ENCODE measurements around the gene GPC5.
"Not testable (repeated sequence)": the region's sequence is repeated elsewhere in the genome, so short reads cannot be mapped to it uniquely, and the experiment has no call there.

GPC5 gene

DNA sequence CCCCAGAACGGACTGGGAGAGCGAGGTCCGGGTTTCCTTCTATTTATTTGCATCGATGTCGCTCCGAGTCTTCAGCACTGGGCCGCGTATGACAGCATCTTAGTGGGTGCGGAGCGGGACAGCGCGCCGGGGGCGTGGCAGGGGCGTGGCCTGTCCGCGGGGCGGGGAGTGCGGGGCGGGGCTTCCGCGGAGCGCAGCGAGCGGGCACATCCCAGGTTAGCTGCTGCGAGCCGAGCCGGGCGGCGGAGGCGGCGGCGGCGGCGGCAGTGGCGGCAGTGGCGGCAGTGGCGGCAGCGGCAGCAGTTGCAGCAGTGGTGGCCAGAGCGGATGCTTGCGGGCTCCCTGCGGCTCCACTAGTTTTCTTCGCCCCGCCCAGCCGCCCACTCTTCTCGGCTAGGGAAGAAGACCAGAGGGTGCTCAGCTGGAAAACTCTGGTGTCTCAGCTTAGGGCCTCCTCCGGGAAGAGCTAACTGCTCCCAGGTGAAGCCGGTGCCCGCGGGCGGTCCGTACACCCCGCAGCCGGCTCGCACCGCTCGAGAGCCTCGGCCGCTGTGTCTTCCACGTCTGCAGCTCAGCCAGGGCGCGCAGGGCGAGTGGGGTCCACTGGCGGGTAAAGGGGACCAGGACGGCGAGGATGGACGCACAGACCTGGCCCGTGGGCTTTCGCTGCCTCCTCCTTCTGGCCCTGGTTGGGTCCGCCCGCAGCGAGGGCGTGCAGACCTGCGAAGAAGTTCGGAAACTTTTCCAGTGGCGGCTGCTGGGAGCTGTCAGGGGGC lies at the start of gene GPC5:
Gene GPC5, plus strand, starts transcription at position 209 of the 776 bp plus-strand sequence.
- Mint-ChIP-seq H3K4me1 (ENCODE audit: low read depth) (peaks cover 5% of the 10 kb centered on the region), H3K36me3 (ENCODE audit: low read depth) (peaks cover 2% of the 10 kb centered on the region), H3K4me3 (peak within 1 kb of the TSS; percentile 68), H3K27me3 (ENCODE audit: low read depth) (peaks cover 77% of the 10 kb centered on the region), H3K9me3 (no peaks in the 10 kb centered on the region), H3K27ac (no peak within 1 kb of the TSS)

DNA sequence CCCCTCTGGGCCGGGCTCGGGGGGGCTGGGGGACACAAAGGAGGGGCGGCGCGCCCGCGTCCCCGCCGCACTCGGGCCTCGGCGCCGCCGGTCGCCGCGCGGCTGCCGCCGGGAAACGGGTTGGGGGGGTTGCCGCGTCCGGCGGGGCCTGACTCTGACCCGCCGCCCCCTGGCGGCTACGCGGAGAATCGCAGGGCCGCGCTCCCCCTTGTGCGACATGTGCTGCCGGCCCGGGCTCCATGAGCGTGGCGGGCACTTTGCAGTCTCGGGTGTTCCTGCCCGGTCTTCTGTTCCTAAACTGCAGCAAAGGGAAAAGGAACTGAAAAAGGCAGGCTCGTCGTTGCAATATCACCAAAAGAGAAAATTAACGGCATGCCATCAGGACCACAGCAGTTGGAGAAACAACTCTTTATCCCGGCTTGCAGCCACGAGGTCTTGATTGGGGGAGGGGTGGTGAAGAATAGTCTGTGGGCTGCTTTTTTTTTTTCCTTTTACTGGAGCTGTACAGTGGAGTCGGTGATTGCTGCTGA lies 49.5 kb upstream of the GPC5 start:
- Mint-ChIP-seq H3K27ac (peak overlapping the region; percentile 90), H3K4me1 (ENCODE audit: low read depth) (peaks cover 54% of the 10 kb centered on the region)

DNA sequence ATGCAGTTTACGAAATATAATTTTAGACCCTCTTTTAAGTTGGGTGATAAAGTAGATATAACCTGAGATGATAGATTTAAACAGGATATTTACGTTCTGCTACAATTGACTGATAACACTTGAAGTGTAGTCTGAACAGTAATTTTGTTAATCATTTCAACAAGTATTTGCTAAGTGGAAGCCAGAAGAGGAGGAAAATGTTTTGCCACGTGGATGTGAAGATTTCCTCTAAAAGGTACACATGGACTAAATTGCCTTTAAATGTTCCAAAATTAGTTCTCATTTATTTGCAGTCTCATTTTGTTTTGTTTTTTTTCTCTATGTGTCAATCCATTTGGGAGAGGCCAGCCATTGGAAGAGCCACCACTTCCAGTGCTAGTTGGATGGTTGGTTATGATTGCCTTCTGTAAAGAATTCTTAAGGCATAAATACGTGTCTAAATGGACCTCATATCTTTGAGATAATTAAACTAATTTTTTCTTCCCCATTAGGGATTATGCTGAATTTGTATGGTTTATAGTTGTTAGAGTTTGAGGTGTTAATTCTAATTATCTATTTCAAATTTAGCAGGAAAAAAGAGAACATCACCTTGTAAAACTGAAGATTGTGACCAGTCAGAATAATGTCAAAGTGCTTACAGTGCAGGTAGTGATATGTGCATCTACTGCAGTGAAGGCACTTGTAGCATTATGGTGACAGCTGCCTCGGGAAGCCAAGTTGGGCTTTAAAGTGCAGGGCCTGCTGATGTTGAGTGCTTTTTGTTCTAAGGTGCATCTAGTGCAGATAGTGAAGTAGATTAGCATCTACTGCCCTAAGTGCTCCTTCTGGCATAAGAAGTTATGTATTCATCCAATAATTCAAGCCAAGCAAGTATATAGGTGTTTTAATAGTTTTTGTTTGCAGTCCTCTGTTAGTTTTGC lies 48.2 kb upstream of the GPC5 start:
- Mint-ChIP-seq H3K36me3 (ENCODE audit: low read depth) (peaks cover 44% of the 10 kb centered on the region), H3K27ac (peak overlapping the region; percentile 9), H3K4me1 (ENCODE audit: low read depth) (peaks cover 58% of the 10 kb centered on the region), H3K9me3 (no peaks in the 10 kb centered on the region), H3K27me3 (ENCODE audit: low read depth) (no peaks in the 10 kb centered on the region), H3K4me3 (peak overlapping the region; percentile 85)

More for the DNA sequence above, 49.5 kb upstream of the GPC5 start:
- Mint-ChIP-seq H3K27me3 (ENCODE audit: low read depth) (no peaks in the 10 kb centered on the region), H3K36me3 (ENCODE audit: low read depth) (peaks cover 37% of the 10 kb centered on the region), H3K4me3 (peak overlapping the region; percentile 85), H3K9me3 (no peaks in the 10 kb centered on the region)

DNA sequence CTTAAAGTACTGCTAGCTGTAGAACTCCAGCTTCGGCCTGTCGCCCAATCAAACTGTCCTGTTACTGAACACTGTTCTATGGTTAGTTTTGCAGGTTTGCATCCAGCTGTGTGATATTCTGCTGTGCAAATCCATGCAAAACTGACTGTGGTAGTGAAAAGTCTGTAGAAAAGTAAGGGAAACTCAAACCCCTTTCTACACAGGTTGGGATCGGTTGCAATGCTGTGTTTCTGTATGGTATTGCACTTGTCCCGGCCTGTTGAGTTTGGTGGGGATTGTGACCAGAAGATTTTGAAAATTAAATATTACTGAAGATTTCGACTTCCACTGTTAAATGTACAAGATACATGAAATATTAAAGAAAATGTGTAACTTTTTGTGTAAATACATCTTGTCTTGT lies 47.3 kb upstream of the GPC5 start:
- Mint-ChIP-seq H3K4me3 (peak overlapping the region; percentile 85), H3K36me3 (ENCODE audit: low read depth) (peaks cover 53% of the 10 kb centered on the region), H3K4me1 (ENCODE audit: low read depth) (peaks cover 57% of the 10 kb centered on the region), H3K27me3 (ENCODE audit: low read depth) (no peaks in the 10 kb centered on the region), H3K27ac (no peak overlapping the region), H3K9me3 (no peaks in the 10 kb centered on the region)

DNA sequence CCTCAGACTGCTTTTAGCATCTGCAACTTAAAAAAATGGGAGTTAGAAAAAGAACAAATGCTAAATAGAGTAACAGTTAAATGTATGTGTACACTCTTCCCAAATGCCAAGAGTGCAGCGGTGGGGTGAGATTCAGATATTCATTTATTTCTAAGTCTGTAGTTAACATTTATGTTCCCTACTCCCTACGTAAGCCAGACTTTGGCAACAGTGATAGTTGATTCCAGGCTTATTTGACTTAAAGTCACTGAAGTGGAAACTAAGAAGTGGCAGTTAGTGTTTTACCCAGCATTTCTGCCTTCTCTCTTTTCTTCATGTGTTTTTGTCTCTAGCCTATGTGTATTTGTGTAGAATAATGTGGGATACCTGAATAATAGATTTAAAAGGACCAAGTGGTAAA lies 46.4 kb upstream of the GPC5 start:
- no peak overlapping the region for H3K27ac Mint-ChIP-seq
- peaks cover 57% of the 10 kb centered on the region for H3K36me3 Mint-ChIP-seq (ENCODE audit: low read depth)
- H3K4me3 Mint-ChIP-seq, result no peak overlapping the region
- no peaks in the 10 kb centered on the region for H3K9me3 Mint-ChIP-seq
- no peaks in the 10 kb centered on the region for H3K27me3 Mint-ChIP-seq (ENCODE audit: low read depth)
- H3K4me1 Mint-ChIP-seq (ENCODE audit: low read depth), result peaks cover 49% of the 10 kb centered on the region

DNA sequence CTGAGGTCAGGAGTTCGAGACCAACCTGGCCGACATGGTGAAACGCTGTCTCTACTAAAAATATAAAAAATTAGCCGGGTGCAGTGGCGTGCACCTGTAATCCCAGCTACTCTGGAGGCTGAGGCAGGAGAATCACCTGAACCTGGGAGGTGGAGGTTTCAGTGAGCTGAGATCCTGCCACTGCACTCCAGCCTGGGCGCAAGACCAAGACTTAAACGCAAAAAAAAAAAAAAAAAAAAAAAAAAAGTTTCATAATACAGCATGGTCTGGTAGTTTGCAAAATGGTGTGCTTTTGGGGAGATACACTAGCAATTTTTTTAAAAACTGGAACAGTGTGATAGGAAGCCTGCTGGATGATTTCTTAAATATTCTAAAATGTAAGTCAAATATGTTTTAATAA lies 45.5 kb upstream of the GPC5 start:
- peaks cover 60% of the 10 kb centered on the region for H3K36me3 Mint-ChIP-seq (ENCODE audit: low read depth)
- H3K4me1 Mint-ChIP-seq (ENCODE audit: low read depth), result peaks cover 48% of the 10 kb centered on the region
- not testable (repeated sequence) for H3K9me3 Mint-ChIP-seq; H3K27ac Mint-ChIP-seq; H3K4me3 Mint-ChIP-seq; H3K27me3 Mint-ChIP-seq (ENCODE audit: low read depth)

DNA sequence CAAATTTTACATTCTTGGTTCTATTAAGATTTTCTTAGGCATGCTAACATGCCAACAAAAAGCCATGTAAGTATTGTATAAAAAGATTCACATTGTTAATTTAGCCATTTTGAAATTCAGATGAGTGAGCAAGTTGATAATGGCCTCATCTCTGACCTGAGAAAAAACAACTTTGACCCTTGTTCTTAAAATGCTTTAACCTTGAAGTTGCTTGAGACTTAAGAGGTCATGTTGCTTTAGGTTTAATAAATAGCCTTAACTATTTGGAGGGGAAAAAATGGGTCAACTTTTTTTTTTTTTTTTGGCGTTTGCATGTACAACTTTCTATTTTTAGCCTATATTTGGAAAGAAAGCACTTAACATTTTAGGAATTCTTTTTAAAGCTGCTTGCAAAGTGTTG lies 44.9 kb upstream of the GPC5 start:
- Mint-ChIP-seq H3K27ac (no peak overlapping the region), H3K36me3 (ENCODE audit: low read depth) (peaks cover 63% of the 10 kb centered on the region), H3K4me1 (ENCODE audit: low read depth) (peaks cover 48% of the 10 kb centered on the region), H3K4me3 (no peak overlapping the region), H3K27me3 (ENCODE audit: low read depth) (no peaks in the 10 kb centered on the region), H3K9me3 (no peaks in the 10 kb centered on the region)

DNA sequence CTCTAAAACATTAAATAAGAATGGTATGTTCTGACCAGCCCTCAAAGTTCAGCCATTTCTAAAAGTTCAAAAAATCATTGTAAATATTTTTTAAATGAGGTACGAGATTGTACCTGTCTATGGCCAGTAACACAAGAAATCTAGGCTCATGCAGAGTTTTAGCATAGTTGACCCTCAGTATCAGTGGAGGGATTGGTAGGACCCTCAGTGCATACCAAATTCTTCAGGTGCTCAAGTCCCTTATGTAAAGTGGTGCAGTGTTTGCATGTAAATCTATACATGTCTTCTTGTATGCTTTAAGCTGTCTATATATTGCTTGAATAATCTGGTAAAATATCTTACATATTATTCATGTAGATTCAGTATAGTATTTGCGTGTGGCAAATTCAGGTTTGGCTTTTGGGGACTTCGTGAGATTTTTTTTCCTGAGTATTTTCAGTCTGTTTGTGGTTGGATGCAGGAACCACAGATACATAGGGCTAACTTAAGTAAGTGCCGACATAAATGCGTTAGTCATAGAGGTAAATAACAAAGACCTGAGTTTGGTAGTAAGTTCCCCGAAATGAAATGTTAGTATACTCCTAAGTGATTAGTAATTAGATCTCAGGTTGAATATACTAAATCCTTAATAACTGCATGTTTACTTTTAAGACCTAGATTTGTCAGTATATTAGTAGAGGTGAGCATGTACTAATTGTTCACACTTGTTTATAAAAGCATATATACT lies 43.2 kb upstream of the GPC5 start:
- Mint-ChIP-seq H3K36me3 (ENCODE audit: low read depth) (peaks cover 51% of the 10 kb centered on the region), H3K4me1 (ENCODE audit: low read depth) (peaks cover 40% of the 10 kb centered on the region), H3K4me3 (no peak overlapping the region), H3K9me3 (no peaks in the 10 kb centered on the region), H3K27ac (no peak overlapping the region), H3K27me3 (ENCODE audit: low read depth) (no peaks in the 10 kb centered on the region)

DNA sequence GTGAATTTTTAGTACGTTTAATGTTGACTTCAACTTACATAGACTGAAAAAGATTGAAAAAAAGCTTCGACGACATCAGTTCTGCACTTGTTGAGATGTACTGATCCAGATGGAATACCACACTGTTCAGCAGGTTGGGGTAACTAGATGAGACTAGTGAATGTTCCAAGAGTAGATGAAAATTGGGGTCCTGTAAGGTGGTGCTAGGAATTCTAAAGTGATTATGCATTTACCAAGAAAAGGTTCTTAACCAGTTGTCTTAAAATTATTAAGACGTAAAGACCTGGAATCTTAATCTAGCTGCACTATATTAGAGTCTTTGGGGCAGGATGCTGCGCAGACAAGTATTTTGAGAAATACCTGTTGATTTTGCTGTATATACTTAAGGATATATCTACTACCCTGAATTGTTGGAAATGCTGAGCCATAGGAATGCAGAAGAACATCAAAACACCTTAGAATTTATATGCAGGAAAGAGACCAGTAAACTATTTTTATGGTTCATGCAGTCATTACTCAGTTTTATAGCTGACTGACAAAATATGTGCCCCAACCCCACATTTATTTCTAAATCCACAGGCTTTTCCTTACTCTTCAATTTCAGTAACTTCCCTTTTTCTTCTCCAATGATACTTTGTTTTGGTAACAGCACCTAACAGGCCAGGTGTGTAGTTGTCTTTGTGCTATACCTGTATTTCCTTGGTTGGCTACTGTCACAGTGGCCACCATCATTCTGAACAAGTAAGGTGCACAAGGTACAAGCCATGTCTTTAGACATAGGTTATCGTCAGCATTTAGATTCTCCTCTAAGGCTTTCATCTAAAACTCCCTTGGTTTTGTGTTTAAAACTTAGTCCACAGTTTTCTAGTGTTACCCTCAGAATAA lies 42.4 kb upstream of the GPC5 start:
- Mint-ChIP-seq H3K4me1 (ENCODE audit: low read depth) (peaks cover 32% of the 10 kb centered on the region), H3K27me3 (ENCODE audit: low read depth) (no peaks in the 10 kb centered on the region), H3K27ac (no peak overlapping the region), H3K36me3 (ENCODE audit: low read depth) (peaks cover 46% of the 10 kb centered on the region), H3K9me3 (no peaks in the 10 kb centered on the region), H3K4me3 (no peak overlapping the region)

DNA sequence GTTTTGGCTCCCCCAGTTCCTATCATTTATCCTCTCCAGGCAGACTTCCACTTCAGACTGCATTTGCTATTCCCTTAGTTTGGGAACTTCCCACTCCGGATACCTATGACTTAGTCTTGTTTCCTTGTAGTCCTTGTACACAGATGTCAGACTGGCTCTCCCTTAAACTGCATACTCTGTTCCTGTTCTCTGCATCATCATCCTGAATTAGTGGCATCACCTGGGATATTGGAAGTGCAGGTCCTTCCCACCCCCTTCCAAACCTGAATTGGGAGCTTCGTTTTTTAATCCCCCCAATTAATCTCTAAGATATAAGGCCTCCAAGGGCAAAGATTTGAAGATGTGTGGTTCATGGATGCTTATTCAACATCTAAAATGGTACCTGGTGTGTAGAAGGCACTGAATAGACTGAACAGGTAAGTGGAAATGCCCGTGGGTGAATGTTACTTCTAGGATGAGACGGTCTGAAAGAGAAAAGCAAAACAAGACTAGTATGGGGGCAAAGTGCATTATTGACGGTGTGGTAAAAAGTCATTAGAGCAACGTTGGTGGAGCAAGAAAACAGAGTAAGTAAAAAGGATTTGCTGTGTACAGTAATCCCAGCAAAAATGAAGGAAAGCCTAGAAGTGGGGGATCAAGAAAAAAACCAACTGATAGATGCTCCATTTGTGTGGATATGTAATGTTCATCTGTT lies 41.4 kb upstream of the GPC5 start:
- Mint-ChIP-seq H3K27me3 (ENCODE audit: low read depth) (no peaks in the 10 kb centered on the region), H3K9me3 (no peaks in the 10 kb centered on the region), H3K4me3 (no peak overlapping the region), H3K27ac (no peak overlapping the region), H3K4me1 (ENCODE audit: low read depth) (peaks cover 23% of the 10 kb centered on the region), H3K36me3 (ENCODE audit: low read depth) (peaks cover 38% of the 10 kb centered on the region)

DNA sequence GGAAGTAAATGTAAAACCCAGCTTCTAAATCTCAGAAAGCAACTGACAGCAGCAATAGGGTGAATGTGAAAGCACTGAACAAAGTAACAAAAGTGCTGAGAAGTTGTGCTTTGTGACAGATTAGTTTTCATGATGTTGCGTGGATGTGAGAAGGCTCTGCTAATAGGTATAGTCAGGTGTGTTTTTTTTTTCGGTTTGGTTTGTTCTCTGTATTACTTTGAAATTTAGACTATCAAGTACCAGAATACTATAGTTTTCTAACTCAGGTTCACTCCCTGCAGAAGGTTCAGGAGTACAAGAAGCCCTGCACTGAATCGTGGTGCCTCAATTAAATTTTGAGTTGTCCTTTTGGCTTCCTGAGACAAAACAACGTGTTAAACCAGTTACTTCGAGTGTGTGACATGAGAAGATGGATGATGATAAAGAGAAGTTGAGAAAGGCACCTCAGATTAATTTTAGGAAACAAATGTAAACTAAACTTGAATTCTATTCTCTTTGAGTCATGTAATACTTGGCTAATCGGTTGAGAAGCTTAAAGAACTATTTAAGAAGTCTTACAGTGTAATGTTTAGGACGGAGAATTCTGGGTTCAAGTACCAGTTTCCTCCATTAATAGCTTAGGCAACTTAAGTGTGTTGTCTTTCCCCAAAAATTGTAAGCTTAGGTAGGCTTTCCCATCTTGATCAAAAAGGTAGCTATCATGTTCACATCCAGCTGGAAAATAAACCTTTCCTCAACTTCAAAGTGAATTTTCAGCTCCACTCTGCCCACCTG lies 40.6 kb upstream of the GPC5 start:
- Mint-ChIP-seq H3K36me3 (ENCODE audit: low read depth) (peaks cover 36% of the 10 kb centered on the region), H3K27ac (no peak overlapping the region), H3K9me3 (no peaks in the 10 kb centered on the region), H3K4me3 (no peak overlapping the region), H3K4me1 (ENCODE audit: low read depth) (peaks cover 21% of the 10 kb centered on the region), H3K27me3 (ENCODE audit: low read depth) (no peaks in the 10 kb centered on the region)

DNA sequence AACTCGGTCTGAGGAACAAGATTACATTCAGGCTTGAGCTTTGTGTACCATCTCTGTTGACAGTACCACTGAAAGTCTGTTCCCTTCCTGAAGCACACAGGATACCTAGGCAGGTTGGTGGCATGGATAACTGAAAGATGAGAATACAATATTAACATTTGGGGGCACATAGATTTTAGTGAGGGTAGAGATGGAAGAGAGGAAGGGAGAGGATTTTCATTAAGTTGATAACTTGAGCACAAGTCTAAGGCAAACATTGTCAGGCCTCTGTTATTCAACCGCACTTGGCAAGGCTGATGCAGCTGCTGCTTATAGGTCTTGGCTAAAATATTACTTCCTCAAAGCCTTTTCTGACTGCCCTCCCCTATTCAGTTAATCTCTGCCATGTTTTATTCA lies 40.0 kb upstream of the GPC5 start:
- Mint-ChIP-seq H3K27me3 (ENCODE audit: low read depth) (no peaks in the 10 kb centered on the region), H3K27ac (no peak overlapping the region), H3K4me1 (ENCODE audit: low read depth) (peaks cover 17% of the 10 kb centered on the region), H3K4me3 (no peak overlapping the region), H3K36me3 (ENCODE audit: low read depth) (peaks cover 33% of the 10 kb centered on the region), H3K9me3 (no peaks in the 10 kb centered on the region)
